ENCODE measurements around the gene CDK14.

The CDK14 gene

DNA sequence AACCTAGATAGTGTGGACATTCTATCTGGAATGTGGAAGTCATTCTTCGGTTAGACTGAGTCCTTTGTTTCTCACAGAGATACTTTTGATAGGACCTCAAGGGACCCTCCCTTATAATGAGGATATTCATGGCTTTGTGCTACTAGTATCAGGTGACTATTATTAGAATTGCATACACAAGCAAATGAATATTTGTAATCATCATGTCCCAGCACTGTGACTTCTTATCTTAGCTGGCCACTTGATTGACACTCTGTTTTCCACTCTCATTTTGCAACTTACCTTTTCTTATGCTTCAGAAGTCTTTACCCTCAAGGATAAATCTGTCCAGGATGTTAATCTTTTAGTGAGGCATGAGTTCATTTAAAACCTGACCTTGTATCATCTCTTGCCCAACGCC is 399.9 kb downstream of the CDK14 start:
- TF ChIP-seq, protein P1, sequence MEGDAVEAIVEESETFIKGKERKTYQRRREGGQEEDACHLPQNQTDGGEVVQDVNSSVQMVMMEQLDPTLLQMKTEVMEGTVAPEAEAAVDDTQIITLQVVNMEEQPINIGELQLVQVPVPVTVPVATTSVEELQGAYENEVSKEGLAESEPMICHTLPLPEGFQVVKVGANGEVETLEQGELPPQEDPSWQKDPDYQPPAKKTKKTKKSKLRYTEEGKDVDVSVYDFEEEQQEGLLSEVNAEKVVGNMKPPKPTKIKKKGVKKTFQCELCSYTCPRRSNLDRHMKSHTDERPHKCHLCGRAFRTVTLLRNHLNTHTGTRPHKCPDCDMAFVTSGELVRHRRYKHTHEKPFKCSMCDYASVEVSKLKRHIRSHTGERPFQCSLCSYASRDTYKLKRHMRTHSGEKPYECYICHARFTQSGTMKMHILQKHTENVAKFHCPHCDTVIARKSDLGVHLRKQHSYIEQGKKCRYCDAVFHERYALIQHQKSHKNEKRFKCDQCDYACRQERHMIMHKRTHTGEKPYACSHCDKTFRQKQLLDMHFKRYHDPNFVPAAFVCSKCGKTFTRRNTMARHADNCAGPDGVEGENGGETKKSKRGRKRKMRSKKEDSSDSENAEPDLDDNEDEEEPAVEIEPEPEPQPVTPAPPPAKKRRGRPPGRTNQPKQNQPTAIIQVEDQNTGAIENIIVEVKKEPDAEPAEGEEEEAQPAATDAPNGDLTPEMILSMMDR (IDR thresholded peaks at IDR 0.05), result no peak
- intact Hi-C loops (cut with DNase I; ENCODE audit: low total_unique reads), result no loop called here
- Histone ChIP-seq H3K4me1 (no peaks in the 10 kb centered on the region), H3K9me3 (no peaks in the 10 kb centered on the region), H3K36me3 (no peaks in the 10 kb centered on the region), H3K27ac (no peak overlapping the region), H3K4me3 (no peak overlapping the region), H3K27me3 (no peaks in the 10 kb centered on the region)
- no peak for DNase-seq

- Histone ChIP-seq H3K27me3 (no peaks in the 10 kb centered on the region), H3K36me3 (peaks cover 0 to 6% (median 0%) of the 10 kb centered on the region in 3 donors), H3K27ac (no peak overlapping the region), H3K4me3 (no peak overlapping the region), H3K4me1 (no peaks in the 10 kb centered on the region), H3K9me3 (no peaks in the 10 kb centered on the region)
- no peak for DNase-seq
- TF ChIP-seq, protein P1 (IDR thresholded peaks at IDR 0.05), result no peak
- intact Hi-C loops (cut with DNase I; ENCODE audit: low total_unique reads), result no loop called here
These were observed 404.2 kb downstream of the CDK14 start for GRCh38 chr7:90999989-91000979.

DNA sequence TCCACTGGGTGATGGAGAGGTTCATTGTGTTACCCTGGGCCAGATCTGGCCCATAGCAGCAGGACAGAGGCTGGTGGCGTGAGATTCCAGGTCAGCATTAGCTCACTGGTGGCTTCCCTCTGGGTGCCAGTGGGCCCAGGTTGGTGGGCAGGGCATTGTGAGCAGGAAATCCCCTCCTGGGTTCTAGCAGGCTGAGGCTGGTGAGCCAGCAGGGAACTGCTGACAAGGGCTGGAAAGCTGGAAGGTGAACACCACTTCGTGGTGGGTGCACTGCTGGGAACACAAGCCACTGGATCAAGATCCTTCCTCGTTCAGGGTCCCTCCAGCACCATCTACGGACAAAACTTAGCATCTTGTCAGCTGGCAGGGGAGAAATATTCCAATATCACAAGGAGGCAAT is 408.9 kb downstream of the CDK14 start:
- no peaks in the 10 kb centered on the region for H3K27me3 ChIP-seq
- intact Hi-C loops (cut with DNase I; ENCODE audit: low total_unique reads), result no loop called here
- no peaks in the 10 kb centered on the region for H3K9me3 ChIP-seq
- H3K27ac ChIP-seq, result no peak overlapping the region
- DNase-seq, result no peak
- TF ChIP-seq, protein P1 (IDR thresholded peaks at IDR 0.05), result no peak
- H3K4me3 ChIP-seq, result no peak overlapping the region
- H3K4me1 ChIP-seq, result no peaks in the 10 kb centered on the region
- peaks cover 0 to 8% (median 0%) of the 10 kb centered on the region in 3 donors for H3K36me3 ChIP-seq

DNA sequence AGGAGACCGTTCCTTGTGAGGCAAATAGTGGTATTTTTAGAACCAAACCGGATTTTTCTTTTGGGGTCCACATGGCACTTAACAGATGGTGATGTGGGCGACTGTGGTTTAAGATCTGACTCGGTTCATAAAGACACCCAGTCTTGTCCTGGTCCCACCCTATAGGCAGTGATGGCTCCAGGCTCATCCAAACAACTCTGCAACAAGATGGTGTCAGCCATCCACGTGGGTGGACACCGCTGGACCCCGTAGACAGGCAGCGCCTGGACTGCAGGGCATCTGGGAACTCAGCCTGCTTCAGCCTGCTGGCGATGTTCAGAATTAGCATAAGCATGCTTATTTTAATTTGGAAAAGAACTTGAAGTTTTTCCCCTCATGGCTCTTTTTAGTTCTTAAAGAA is 409.7 kb downstream of the CDK14 start:
- Histone ChIP-seq H3K27me3 (no peaks in the 10 kb centered on the region), H3K4me3 (no peak overlapping the region), H3K4me1 (no peaks in the 10 kb centered on the region), H3K27ac (no peak overlapping the region), H3K36me3 (peaks cover 0 to 8% (median 0%) of the 10 kb centered on the region in 3 donors), H3K9me3 (no peaks in the 10 kb centered on the region)
- intact Hi-C loops (cut with DNase I; ENCODE audit: low total_unique reads), result no loop called here
- TF ChIP-seq, protein P1 (IDR thresholded peaks at IDR 0.05), result no peak
- DNase-seq, result no peak

DNA sequence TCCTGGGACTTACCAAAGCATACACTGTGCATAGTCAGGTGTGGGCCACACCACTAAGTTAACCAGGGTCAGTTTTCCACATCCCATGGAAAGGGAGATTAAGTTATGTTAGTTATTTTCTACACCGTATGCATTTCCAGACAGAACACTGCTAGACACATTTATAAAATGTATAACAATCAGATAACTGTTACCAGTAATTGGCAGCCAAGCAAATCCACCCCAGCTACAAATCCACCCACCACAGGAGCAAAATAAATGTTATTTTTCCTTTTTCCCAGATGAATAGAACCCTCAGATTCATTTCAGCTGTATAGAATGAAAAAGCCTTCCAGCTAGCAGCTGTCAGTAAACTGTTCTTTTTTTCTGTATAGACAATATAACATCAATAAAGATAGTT is 411.2 kb downstream of the CDK14 start:
- no peak overlapping the region for H3K27ac ChIP-seq
- DNase-seq, result no peak

More for the DNA sequence above, 411.2 kb downstream of the CDK14 start:
- Histone ChIP-seq H3K36me3 (peaks cover 0 to 8% (median 0%) of the 10 kb centered on the region in 3 donors), H3K9me3 (no peaks in the 10 kb centered on the region), H3K27me3 (no peaks in the 10 kb centered on the region), H3K4me1 (no peaks in the 10 kb centered on the region), H3K4me3 (no peak overlapping the region)
- intact Hi-C loops (cut with DNase I; ENCODE audit: low total_unique reads), result no loop called here
- TF ChIP-seq, protein P1 (IDR thresholded peaks at IDR 0.05), result no peak

All from tibial artery (tissue), 4 donors.